VCaP (cell line): Measurements from ENCODE around the gene TENT5D.
"Not testable (repeated sequence)": the region's sequence is repeated elsewhere in the genome, so short reads cannot be mapped to it uniquely, and the experiment has no call there.

Experiments
- H3K27ac ChIP-seq: fragments of 450-650 bp; 2 replicates; pipeline ENCODE4 v1.5.1; 2017
- CTCF ChIP-seq: fragments of 450-650 bp; conservative IDR thresholded peaks from 2 replicates; pipeline ENCODE4 v1.5.1; 2017; ENCODE audit warnings: mild to moderate bottlenecking, moderate library complexity

The TENT5D gene

GRCh38 chrX:80432441-80432840 lies 12.2 kb downstream of the TENT5D start:
- H3K27ac ChIP-seq, result no peak overlapping the region
- no peak for TF ChIP-seq CTCF

GRCh38 chrX:80432863-80433262 lies 12.6 kb downstream of the TENT5D start:
- no peak overlapping the region for H3K27ac ChIP-seq
- no peak for TF ChIP-seq CTCF

GRCh38 chrX:80468166-80468565 lies 47.9 kb downstream of the TENT5D start:
- not testable (repeated sequence) for H3K27ac ChIP-seq

DNA sequence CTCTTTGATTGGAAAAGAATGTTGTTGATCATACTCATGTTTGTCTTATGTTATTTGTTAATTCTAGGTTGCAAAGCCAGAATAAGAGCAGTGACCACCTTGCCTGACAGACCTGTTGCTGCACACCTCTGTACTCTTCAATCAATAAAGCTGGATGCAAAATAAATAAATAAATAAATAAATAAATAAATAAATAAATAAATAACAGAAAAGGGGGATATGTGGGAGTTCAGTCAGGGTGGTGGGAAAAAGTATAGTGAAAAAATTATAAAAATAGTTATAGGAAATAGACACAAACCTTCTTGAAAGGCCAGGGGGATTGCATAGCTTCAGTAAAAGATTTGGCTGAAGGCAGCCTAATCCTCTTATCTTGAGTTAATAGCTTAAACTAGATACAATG lies 51.3 kb downstream of the TENT5D start:
- H3K27ac ChIP-seq, result no peak overlapping the region
- no peak for TF ChIP-seq CTCF

GRCh38 chrX:80485543-80485942 lies 65.3 kb downstream of the TENT5D start:
- no peak for TF ChIP-seq CTCF

GRCh38 chrX:80486299-80486698 lies 66.1 kb downstream of the TENT5D start:
- TF ChIP-seq CTCF, result no peak

More at GRCh38 chrX:80485543-80485942, 65.3 kb downstream of the TENT5D start:
- no peak overlapping the region for H3K27ac ChIP-seq

DNA sequence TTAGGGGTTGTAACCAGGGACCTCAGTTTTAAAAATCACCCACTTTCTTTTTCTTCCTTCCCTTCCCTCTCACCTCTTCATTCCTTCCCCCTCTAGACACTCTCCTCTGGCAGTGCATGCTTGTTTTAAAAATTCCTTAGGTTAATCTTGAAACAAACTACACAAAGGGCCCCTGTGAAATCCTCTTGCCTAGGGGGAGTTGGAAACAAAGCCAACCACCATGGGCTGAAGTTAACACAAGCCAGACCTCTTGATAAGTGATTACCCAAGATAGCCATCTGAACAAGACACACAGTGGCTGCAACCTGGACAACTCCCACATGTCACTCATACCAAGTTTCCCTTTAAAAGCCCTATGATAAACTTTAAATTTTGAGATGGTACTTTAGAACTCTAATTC lies 68.9 kb downstream of the TENT5D start:
- no peak for TF ChIP-seq CTCF
- H3K27ac ChIP-seq, result no peak overlapping the region

More at GRCh38 chrX:80486299-80486698, 66.1 kb downstream of the TENT5D start:
- no peak overlapping the region for H3K27ac ChIP-seq
